Midbrain (tissue), 1 donor: ENCODE results near the gene C3orf20.

Experiments used
- DNase-seq: peaks from one replicate; lab custom pipeline; 2025; lab: John Stamatoyannopoulos, UW

The C3orf20 gene

GRCh38 chr3:14758297-14758696 is 83.4 kb downstream of the C3orf20 start:
- DNase-seq = no peak

- DNase-seq = no peak
Measured at GRCh38 chr3:14758959-14759358, 84.0 kb downstream of the C3orf20 start.

GRCh38 chr3:14760185-14760584 is 85.2 kb downstream of the C3orf20 start:
- DNase-seq = no peak

DNA sequence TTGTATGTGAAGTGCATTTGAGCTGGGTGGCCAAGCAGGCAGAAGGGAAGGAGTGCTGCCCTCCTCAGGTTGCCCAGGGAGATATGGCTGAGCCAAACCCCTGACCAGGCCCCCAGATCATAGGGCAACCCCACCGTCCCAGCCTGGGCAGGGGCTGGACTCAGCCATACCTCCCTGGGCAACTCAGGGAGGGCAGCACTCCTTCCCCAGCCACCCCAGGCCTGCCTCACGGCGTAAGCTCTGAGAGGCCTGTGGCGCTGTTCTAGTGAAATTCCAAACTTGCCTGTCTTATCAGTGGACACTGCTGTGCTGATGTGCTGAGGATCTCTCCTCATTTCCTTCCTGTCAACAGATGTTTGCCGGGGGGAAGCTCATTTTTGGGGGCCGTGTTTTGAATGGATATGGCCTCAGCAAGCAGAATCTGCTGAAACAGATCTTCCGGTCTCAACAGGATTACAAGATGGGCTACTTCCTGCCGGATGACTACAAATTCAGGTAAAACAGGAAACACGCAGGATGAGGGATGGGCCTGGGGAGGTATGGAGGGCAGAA is 86.3 kb downstream of the C3orf20 start:
- DNase-seq = no peak

- DNase-seq = no peak
Measured at GRCh38 chr3:14761866-14762265, 86.9 kb downstream of the C3orf20 start.

DNA sequence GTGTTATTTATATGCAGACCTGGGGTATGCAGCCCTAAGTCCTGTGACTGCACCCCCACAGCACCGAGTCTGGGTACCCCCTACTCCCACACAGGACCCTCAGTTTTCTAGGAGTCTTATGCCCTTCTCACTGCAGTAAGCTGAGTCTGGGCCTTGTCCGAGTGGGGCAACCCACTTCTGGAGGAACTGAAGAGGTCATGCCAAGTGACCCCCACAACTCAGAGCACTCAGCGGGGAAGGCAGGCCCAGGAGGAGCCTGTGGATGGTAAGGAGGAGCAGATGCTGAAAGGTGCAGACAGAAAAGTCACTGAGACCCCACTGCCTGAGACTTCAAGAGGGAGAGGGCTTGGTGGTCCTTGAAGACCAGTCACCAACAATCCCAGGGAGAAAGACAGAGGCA is 87.8 kb downstream of the C3orf20 start:
- no peak for DNase-seq

- DNase-seq = no peak
Measured at GRCh38 chr3:14764331-14765059, 89.6 kb downstream of the C3orf20 start.

- no peak for DNase-seq
Measured at GRCh38 chr3:14765060-14765400, 90.1 kb downstream of the C3orf20 start.

GRCh38 chr3:14765576-14766427 is 90.9 kb downstream of the C3orf20 start:
- DNase-seq = no peak

GRCh38 chr3:14766428-14767244 is 91.7 kb downstream of the C3orf20 start:
- DNase-seq = no peak

DNA sequence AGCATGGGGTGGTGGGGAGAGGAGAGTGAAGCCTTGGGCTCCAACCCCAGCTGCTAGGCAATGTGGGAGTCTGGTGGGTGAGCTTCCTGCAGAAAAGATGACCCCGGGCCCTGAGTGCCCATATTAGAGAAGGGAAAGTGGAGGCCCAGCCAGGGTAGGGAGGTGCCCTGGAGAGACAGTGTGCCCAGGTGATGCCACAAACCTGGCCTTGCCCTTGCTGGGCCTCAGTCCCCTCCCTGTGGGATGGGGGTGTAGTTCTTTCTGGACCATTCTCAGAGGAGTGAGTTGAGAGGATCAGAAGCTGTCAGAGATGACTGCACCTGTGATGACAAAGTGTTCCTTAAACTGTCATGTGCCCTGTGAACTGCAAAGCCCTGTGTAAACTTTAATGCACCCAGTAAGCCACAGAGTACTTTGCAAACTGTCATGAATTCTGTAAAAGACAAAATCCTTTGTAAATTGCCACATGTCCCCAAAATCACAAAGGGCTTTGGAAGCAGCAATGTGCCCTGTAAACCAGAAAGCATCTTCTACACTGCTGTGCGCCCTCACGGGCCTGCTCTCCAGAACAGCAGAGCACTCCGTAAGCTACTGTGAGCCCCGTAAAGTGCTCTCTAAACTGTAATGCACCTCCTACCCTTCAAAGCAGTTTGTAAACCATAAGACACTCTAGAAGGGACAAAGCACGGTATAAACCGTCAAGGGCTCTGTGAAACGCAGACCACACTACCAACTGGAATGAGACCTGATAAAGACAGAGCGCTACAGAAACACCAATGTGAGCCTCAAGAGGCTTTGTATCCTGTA is 92.5 kb downstream of the C3orf20 start:
- DNase-seq = no peak

GRCh38 chr3:14768182-14768790 is 93.3 kb downstream of the C3orf20 start:
- DNase-seq = no peak

GRCh38 chr3:14768881-14769280 is 93.9 kb downstream of the C3orf20 start:
- no peak for DNase-seq

DNA sequence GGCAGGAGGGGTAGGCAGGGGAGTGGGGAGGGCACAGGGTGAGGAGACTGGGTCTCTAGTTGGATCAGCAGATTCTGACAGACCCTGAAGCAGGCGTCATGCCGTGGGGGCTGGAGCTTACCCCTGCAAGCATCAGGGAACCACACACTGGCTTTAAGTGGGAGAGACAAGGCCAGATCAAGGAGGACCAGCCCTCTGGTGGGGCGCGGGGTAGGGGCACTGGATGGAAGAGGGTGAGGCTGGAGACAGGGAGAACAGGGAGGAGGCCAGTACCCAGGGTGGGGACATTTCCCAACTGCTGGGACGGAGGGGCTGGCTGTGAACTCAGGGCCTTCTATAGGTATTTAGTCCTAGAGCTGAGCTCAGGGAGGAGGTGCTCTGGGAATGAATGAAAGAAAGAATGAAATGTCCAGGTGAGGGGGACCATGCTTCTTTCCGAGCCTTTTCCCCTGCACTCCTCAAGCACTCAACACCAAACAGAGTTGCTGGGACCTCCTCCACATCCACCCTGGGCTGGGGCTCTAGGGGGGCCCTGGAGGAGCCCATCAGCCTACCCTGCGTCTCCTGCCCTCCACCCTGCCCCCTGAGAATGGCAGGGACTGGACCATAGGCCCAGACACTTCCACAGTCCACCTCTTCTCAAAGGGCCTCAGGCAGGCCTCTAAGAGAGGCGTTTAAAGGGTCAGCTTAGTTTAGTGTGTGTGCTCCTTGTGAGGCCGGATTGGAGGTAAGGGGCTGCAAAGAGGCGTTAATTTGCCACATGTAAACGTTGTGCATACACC is 94.8 kb downstream of the C3orf20 start:
- no peak for DNase-seq

- no peak for DNase-seq
Measured at GRCh38 chr3:14770591-14770990, 95.7 kb downstream of the C3orf20 start.

GRCh38 chr3:14771593-14772497 is 96.9 kb downstream of the C3orf20 start:
- no peak for DNase-seq

- DNase-seq = no peak
Measured at GRCh38 chr3:14772533-14773138, 97.7 kb downstream of the C3orf20 start.

- DNase-seq = no peak
Measured at GRCh38 chr3:14773281-14773680, 98.3 kb downstream of the C3orf20 start.

DNA sequence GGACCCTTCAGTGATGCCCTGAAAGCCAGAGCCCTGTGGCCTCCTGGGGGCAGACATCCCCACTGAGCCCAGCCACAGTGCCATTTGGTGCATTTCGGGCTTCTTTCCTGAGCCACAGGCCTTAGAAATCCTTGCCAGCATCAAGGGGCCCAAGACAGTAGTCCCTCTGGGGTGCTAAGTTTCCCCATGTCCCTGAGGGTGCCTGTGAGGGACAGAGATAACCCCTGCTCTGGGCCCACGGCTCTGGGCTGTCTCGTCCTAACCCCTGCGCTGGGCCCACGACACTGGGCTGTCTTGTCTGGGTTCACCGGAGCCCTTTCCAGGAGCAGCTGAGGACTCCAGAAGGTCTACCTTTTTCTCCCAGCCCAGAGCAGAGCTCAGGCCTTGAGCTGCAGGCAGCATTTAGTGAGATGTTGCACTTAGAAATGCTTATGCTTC is 98.8 kb downstream of the C3orf20 start:
- DNase-seq = no peak
